G401.6 (cell line): ENCODE measurements around the gene PLD4.
"Not testable (repeated sequence)": the region's sequence is repeated elsewhere in the genome, so short reads cannot be mapped to it uniquely, and the experiment has no call there.

ENCODE experiments used
- FAIRE-seq: peaks from 2 replicates; lab custom pipeline; 2012; peaks lifted over from hg19 to GRCh38; lab: Jason Lieb, UNC

PLD4 gene

DNA sequence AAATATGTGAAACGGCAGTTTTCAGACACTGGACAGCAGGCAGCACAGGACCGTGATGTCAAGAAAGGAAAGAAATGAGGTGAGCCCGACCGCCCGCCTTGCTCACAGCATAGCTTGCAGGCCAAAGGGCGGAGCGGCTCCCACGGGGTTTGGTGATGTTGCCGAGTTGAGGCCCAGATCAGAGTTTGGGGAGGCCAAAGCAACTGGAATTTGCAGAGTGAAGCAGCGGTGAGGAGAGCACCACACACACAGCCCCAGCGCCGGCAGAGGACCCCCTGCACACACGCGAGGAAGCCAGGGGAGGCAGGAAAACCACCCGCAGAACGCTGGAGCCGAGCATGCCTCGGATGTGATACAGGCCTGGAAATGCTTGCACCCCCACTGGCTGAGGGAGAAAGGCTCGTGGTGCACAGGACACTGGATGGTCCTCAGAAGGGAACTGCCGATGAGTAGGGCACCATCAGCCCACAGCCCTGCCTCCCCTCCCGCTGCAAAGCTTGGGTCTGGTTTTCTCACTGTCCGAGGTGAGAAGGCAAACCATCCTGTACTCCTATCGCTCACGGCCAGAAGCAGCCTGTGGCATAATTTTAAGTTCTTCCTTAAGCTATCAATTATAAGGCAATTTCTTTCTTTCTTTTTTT lies 25.7 kb upstream of the PLD4 start:
- no peak for FAIRE-seq

DNA sequence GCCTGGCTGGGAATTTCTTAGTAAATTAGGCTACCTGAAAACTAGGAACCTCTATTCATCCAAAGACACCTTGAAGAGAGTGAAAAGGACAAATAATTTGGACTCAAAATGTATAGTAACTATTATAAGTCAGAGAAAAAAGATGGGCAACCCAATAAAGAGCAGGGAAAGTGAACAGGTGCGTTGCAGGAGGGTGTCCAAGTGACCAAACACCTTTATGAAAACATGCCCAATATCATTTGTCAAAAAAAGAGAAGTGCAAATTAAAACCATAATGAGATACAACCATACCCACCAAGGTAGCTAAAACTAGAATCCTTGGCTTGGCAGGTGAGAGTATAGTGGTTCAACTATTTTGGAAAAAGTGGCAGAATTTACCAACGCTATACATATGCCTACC lies 24.9 kb upstream of the PLD4 start:
- no peak for FAIRE-seq

DNA sequence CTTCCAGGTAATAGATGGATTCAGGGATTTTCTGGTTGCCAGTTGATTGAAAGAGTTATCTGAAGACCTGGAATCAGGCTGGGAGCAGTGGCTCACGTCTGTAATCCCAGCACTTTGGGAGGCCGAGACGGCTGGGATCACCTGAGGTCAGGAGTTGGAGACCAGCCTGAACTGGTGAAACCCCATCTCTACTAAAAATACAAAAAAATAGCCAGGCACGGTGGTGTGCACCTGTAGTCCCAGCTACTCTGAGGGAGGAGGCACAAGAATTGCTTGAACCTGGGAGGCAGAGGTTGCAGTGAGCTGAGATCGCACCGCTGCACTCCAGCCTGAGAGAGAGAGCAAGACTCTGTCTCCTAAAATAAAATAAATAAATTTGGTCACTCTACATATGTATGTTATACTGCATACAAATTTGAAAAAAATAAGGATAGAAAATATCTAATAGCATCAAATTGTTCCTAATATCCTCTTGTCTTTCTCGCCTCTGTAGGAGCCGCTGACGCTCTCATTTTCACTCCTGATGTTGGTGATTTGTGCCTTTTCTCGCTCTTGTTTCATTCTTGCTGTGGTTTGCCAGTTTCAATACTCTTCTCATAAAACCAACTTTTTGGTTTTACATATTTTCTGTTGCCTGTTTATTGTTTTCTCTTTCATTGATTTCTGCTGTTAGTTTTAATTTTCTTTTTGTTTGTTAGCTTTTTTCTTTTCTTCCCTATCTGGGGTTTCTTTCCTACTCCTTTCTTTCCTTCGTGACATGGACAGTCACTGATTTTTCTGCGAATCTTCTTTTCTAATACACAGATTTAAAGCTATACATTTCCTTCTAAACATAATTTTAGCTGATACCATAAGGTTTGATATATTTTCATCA lies 23.8 kb upstream of the PLD4 start:
- FAIRE-seq, result no peak

DNA sequence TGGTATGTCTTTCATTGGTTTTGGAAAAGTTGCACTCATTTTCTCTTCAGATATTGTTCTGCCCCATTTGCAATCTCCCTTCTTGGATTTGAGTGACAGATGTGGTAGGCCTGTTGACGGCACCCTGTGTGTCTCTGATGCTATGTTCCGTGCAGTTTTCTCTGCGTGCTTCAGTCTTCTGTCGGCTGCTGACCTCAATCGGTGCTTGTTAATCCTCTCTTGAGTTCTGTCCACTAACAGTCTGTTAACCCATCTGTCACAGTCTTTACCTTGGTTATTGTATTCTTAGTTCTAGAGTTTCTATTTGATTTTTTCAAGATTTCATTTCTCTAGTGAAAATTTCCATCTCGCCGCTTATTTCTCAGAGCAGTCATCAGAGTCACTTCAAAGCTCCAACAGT lies 20.7 kb upstream of the PLD4 start:
- no peak for FAIRE-seq

DNA sequence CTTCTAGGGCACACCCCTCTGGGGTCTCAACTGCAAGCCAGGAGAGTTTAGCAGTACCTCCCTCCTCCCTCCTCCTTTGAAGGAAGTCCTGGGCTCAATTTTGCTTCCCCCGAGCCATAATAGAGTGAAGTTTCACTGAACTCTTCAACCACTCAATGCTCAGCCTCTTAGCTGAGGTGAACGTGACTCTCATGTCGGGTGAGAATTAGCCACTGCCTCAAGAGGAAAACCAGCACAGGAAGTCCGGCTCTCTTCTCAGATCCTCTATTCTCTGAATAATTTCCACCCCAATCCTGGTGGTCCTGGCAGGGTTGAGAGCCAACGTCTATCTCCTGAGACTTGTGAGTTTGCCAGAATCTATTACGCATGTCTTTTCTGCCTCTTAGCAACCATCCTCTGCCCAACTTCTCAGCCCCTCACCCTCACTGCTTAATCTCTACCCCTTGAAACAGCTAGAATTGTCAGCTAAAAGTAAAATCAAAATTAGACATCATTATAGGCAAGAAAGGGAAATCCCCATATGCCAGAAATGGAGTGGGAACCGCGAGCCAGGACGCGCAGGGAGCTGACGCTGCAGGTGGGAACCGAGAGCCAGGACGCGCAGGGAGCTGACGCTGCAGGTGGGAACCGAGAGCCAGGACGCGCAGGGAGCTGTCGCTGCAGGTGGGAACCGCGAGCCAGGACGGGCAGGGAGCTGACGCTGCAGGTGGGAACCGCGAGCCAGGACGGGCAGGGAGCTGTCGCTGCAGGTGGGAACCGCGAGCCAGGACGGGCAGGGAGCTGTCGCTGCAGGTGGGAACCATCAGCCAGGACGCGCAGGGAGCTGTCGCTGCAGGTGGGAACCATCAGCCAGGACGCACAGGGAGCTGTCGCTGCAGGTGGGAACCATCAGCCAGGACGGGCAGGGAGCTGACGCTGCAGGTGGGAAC lies 19.8 kb upstream of the PLD4 start:
- not testable (repeated sequence) for FAIRE-seq

DNA sequence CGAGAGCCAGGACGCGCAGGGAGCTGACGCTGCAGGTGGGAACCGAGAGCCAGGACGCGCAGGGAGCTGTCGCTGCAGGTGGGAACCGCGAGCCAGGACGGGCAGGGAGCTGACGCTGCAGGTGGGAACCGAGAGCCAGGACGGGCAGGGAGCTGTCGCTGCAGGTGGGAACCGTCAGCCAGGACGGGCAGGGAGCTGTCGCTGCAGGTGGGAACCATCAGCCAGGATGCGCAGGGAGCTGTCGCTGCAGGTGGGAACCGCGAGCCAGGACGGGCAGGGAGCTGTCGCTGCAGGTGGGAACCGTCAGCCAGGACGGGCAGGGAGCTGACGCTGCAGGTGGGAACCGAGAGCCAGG lies 19.1 kb upstream of the PLD4 start:
- FAIRE-seq, result not testable (repeated sequence)

DNA sequence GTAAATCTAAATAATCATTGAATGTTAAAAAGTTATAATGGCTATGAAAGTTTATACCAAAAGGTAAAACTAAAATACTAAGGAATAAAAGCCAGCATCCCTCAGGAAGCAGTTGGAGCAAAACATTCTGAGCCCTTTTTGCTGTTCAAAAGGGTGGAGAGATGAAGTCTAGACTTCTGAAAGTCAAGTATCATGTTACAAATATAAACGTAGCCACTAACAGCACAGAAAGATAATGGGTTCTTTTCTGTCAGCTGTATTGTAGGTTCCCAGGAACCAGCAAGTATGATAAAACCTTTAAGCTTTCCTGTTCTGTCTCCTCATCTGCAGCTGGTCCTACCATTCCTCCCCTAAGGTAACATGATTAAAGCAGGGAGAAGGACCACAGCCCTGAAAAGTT lies 16.4 kb upstream of the PLD4 start:
- no peak for FAIRE-seq

DNA sequence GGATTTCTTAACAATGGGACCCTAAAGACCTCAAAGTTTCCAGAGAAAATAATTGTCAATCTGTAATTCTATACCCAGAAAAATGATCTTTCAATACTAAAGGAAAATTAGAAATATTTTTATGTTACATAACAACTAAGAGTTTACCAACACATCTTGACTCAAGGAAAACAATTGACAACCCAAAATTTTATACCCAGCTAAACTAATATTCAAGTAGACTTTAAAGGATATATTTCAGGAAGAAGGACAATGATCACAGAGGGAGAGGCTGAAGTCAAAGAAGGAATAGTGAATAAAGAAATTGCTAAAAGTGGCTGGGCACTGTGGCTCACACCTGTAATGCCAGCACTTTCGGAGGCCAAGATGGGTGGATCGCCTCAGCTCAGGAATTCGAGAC lies 12.6 kb upstream of the PLD4 start:
- FAIRE-seq, result no peak

DNA sequence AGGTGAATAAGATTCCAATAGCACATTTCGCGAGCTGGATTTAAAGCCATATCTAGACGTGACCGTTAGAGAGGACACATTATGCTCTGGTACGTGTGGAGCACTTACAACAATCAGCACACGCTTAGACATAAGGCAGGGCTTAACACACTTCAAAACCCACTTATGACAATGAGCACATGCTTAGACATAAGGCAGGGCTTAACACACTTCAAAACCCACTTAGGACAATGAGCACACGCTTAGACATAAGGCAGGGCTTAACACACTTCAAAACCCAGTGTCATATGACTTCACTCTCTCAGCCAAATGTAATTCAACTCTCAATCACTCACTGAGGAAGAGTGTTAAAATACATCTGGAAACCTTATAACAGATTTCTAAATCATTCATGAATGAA lies 11.2 kb upstream of the PLD4 start:
- FAIRE-seq, result no peak

DNA sequence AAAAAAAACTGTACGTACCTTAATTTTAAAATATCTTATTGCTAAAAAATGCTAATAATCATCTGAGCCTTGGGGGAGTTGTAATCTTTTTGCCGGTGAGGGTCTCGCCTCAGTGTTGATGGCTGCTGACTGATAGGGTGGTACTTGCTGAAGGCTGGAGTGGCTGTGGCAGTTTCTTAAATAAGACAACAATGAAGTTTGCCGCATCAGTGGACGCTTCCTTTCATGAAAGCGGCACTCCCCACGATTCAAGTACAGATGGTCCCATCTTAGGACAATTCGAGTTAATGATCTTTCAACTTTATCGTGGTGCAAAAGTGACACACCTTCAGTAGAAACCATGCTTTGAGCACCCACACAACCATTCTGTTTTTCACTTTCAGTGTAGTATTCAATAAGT lies 7.6 kb upstream of the PLD4 start:
- no peak for FAIRE-seq

DNA sequence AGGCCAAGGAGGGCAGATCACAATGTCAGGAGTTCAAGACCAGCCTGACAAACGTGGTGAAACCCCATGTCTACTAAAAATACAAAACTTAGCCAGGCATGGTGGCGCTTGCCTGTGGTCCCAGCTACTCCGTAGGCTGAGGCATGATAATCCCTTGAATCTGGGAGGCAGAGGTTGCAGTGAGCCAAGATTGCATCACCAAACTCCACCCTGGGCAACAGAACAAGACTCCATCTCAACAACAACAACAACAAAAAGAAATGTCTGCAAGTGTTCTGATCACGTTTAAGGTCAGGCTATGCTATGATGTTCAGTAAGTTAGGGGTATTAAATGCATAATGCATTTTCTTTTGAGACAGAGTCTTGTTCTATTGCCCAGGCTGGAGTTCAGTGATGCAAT lies 6.7 kb upstream of the PLD4 start:
- FAIRE-seq, result no peak

DNA sequence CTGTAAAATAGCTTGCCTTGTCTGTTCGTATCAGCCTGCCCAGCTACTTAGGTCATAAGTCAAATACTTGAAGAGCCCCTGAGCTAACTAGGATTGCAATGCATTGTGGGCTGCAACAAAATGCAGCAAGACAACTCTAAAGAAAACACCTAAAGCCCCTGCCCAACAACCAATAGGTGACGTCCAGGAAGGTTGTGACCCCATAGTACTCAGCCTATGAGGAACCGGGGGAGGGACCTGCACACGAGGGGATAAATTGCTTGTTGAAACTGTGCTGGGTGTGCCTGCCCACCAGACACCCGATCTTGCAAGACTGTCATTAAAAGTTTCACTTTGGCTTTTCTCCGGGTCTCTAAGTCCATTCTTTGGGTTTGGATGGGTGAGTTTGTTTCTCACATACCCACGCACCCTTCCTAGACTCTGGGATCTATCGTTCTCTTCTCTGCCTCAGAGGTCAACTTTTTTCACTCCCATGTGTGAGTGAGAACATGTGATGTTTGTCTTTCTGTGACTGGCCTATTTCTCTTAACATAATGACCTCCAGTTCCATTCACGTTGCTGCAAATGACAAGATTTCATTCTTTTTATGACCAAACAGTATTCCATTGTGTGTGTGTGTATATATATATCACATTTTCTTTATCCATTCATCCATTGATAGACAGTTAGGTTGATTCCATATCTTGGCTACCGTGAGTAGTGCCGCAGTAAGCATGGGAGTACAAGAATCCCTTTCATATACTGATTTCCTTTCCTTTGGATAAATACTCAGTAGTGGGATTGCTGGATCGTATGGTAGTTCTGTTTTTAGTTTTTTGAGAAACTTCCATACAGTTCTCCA lies 5.3 kb upstream of the PLD4 start:
- not testable (repeated sequence) for FAIRE-seq

DNA sequence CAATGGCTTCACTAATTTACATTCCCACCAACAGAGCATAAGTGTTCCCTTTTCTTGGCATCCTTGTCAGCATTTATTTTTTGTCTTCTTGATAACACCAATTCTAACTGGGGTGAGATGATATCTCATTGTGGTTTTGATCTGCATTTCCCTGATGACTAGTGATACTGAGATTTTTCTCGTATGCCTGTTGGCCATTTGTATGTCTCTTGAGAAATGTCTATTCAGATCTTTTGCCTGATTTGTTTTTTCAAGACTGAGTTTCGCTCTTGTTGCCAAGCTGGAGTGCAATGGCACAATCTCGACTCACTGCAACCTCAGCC lies 4.7 kb upstream of the PLD4 start:
- FAIRE-seq, result no peak

DNA sequence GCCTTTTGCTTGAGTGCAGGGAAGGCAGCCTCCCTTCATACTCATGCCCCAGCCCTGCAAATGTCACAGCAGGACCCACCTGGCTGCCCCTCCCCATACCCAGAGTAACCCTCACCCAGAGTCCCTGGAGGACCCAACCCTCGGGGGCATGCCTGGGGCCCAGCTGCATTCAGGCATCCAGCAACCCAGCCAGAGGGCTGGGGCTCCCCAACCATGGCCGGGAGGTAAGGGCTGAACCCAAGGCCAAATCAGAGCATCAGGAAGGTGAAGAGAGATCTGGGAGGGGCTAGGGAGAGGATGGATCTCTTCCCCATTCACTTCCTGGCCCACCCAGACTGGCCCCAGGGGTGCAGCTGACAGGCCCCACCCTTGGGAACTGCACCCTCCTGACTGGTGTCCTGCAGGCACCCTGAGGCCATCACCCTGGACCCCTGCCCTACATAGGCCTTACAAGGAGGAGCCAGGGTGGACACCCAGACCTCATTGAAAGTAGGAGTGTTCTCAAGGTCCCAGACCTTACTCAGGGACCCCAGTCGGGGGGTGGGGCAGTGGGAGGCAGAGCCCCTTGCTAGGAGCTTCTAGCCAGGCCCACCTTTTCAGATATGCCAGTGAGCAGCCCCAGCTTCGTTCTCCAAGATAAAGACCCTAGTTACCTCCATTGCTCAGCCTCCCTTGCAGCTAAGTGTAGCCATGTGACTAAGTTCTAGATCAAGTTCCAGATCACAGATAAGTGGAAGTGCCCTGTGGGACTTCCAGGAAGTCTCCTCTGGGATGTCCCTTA lies 849 bp upstream of the PLD4 start:
- no peak for FAIRE-seq

DNA sequence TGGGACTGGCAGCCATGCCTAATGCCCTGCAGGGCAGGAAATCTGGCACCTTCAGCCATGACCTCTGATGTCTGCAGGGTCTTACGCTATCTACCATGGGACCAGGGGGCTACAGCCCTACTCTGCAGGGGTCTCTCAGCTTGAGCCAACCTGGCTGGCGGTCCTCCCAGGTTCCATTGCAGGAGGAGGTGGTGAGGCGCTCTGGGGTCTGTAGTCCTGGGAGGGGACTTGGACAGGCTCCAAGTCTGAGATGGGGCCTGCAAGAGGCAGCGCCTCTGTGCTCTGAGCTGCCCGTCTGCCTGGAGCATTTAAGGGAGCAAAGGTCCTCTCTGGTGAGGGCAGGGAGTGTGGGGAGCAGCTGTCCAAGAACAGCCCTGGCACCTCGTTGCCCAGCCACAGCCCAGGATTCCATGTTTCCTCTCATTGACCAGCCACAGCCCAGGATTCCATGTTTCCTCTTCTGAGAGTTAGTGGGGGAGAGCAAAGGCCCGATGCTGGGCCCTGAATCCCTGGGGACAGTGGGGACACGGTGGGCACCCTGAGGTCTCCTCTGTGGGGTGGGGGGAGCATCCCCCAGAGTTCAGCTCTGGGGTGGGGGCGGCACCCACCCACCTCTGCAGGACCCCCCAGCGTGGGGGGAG lies 655 bp downstream of the PLD4 start:
- FAIRE-seq, result no peak

DNA sequence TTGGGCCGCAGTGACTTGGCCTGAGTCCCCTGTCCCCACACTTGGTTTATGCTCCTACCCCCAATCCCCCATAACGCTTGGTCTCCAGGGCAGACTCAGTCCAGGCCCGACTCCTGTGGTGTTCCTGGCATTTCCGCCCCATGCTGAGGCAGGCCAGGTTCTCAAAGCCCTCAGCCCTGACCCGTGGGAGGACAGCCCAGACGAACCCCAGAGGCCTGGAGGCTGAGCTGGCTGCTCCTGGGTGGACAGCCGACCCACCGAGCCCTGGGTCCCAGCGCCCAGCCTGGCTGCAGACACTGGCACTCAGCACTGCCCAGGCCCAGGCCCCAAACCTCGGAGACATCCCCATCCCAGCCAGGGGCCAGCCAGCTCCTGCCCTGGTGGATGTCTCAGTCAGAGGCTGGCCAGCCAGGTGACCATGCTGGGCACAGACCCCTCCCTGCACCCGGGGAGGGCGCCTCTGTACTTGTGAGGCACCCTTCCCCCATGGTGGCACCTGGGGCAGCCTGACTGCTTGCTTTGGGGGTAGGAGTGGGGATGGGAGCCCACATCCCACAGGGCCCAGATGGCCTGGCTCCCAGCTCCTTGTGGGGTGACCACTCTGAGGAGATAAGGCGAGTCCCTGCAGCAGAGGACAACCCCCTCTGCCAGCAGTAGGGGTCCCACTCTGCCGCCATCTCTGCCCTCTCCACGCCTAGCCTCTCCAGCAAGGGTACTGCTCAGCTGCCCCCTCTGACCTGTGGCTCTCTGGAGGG lies 1.4 kb downstream of the PLD4 start:
- no peak for FAIRE-seq

DNA sequence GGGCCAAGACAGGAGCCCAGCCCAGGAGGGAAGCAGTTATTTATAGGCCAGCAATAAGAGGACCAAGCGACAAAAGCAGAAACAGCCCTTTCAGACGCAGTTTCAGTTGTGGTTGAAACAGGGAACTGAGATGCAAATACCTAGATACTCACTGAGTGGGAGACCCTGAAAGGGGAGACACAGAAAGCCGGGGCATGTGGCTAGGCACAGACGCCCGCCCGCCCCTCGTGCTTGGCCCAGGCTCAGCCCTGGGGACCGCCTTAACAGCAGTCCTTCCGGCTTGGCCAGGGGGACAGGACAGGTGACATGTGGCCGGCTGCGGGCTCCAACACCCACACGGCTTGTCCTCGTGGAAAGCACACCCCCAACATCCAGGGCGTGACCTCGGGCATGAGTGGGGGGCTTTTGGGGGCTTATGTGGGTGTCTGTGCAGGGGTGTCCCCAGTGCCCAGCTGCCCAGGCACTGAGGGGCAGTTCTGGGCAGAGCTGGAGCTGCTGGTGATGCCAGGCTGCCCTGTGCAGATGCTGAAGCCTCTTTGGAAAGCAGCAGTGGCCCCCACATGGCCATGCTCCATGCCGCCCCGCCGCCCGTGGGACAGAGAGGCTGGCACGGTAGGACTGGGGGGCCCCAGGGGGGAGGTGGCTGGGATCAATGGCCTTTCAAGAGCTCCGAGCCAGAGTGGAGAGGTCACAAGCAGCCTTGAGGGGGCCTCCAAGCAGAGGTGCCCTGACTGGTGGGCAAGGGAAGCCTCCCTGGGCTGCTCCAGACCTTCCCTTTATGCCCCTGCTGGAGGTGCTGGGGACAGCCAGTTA lies 2.1 kb downstream of the PLD4 start:
- no peak for FAIRE-seq

DNA sequence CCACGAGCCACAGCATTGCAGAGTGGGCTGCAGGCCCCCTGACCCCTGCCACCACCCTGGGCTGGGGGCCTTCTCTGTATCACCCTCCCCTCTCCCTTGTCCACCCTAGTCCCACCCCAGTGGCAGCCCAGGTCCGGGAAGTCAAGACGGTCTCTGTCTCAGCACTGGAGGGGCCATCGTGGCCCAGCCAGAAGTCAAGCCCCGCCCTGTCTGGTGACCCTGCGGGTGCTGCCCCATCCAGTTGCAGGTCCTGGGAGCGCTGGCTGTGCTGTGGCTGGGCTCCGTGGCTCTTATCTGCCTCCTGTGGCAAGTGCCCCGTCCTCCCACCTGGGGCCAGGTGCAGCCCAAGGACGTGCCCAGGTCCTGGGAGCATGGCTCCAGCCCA lies 2.7 kb downstream of the PLD4 start:
- no peak for FAIRE-seq

DNA sequence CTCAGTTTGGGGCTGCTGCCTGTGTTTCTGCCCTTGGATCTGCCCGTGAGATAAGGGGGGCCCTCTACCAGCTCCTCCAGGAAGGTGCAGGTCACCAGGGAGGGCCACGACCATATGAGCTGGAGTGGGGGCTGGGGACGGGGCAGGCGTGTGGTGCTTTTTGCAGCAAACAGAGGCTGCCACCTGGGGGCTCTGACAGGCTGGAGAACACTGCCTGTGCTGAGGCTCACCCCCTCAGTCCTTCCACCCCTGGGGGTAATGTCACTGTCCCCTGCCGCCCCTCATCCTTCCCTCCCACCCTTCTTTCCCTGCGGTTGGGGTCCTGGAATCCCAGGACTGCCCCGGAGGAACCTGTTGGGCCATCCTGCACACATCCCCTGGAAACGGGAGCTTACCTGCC lies 3.2 kb downstream of the PLD4 start:
- FAIRE-seq, result no peak
